Neuron (in vitro differentiated cells): ENCODE results near the gene TEX26.
"Not testable (repeated sequence)": the region's sequence is repeated elsewhere in the genome, so short reads cannot be mapped to it uniquely, and the experiment has no call there.

ENCODE experiments used
- H2AFZ ChIP-seq: one replicate; pipeline ENCODE4 v1.6.1; 2013; ENCODE audit warnings: low read depth, mild to moderate bottlenecking, inconsistent platforms, low read length, moderate library complexity
- H3K27me3 ChIP-seq: one replicate; pipeline ENCODE4 v1.6.1; 2013; ENCODE audit warnings: low read length; ENCODE audit not compliant: insufficient read depth
- H3K36me3 ChIP-seq: one replicate; pipeline ENCODE4 v1.6.1; 2013; ENCODE audit warnings: low read length; ENCODE audit not compliant: insufficient read depth
- H3K4me1 ChIP-seq: one replicate; pipeline ENCODE4 v1.6.1; 2013; ENCODE audit warnings: low read length; ENCODE audit not compliant: insufficient read depth
- H3K4me3 ChIP-seq: 2 replicates; pipeline ENCODE4 v1.5.1; 2013; ENCODE audit warnings: mild to moderate bottlenecking, low read length, moderate library complexity
- H3K9me3 ChIP-seq: one replicate; pipeline ENCODE4 v1.6.1; 2013; ENCODE audit warnings: low read length

The TEX26 gene

GRCh38 chr13:30927188-30927587 is 5.3 kb upstream of the TEX26 start:
- not testable (repeated sequence) for H3K36me3 ChIP-seq, H3K4me1 ChIP-seq, H2AFZ ChIP-seq, H3K27me3 ChIP-seq, H3K9me3 ChIP-seq, H3K4me3 ChIP-seq

GRCh38 chr13:30927595-30927994 is 4.9 kb upstream of the TEX26 start:
- Histone ChIP-seq H3K36me3 (no peaks in the 10 kb centered on the region), H2AFZ (no peak overlapping the region), H3K27me3 (peaks cover 2% of the 10 kb centered on the region), H3K4me3 (no peak overlapping the region), H3K4me1 (peaks cover under 1% of the 10 kb centered on the region), H3K9me3 (no peaks in the 10 kb centered on the region)

GRCh38 chr13:30928978-30929377 is 3.5 kb upstream of the TEX26 start:
- Histone ChIP-seq H2AFZ (no peak overlapping the region), H3K36me3 (no peaks in the 10 kb centered on the region), H3K9me3 (no peaks in the 10 kb centered on the region), H3K4me1 (peaks cover 5% of the 10 kb centered on the region), H3K27me3 (peaks cover 2% of the 10 kb centered on the region), H3K4me3 (no peak overlapping the region)

- Histone ChIP-seq H3K4me1 (peaks cover 9% of the 10 kb centered on the region), H3K4me3 (no peak overlapping the region), H3K36me3 (no peaks in the 10 kb centered on the region), H3K9me3 (no peaks in the 10 kb centered on the region), H2AFZ (no peak overlapping the region), H3K27me3 (peaks cover 2% of the 10 kb centered on the region)
Measured at GRCh38 chr13:30933354-30933670, 856 bp downstream of the TEX26 start.

GRCh38 chr13:30934381-30934780 is 1.9 kb downstream of the TEX26 start:
- Histone ChIP-seq H2AFZ (no peak overlapping the region), H3K9me3 (no peaks in the 10 kb centered on the region), H3K4me3 (no peak overlapping the region), H3K36me3 (no peaks in the 10 kb centered on the region), H3K4me1 (peaks cover 9% of the 10 kb centered on the region), H3K27me3 (peaks cover 2% of the 10 kb centered on the region)

GRCh38 chr13:30934803-30935202 is 2.3 kb downstream of the TEX26 start:
- Histone ChIP-seq H3K27me3 (peaks cover 2% of the 10 kb centered on the region), H3K9me3 (no peaks in the 10 kb centered on the region), H2AFZ (no peak overlapping the region), H3K4me3 (no peak overlapping the region), H3K36me3 (no peaks in the 10 kb centered on the region), H3K4me1 (peaks cover 9% of the 10 kb centered on the region)

- peaks cover 9% of the 10 kb centered on the region for H3K4me1 ChIP-seq
- peaks cover under 1% of the 10 kb centered on the region for H3K27me3 ChIP-seq
- H3K4me3 ChIP-seq: no peak overlapping the region
- H3K36me3 ChIP-seq: no peaks in the 10 kb centered on the region
- no peak overlapping the region for H2AFZ ChIP-seq
- no peaks in the 10 kb centered on the region for H3K9me3 ChIP-seq
Measured at GRCh38 chr13:30936971-30937370, 4.5 kb downstream of the TEX26 start.

- no peaks in the 10 kb centered on the region for H3K27me3 ChIP-seq
- H3K36me3 ChIP-seq: no peaks in the 10 kb centered on the region
- H3K4me3 ChIP-seq: no peak overlapping the region
- H2AFZ ChIP-seq: no peak overlapping the region
- H3K9me3 ChIP-seq: no peaks in the 10 kb centered on the region
- no peaks in the 10 kb centered on the region for H3K4me1 ChIP-seq
Measured at GRCh38 chr13:30943881-30944280, 11.4 kb downstream of the TEX26 start.

- H2AFZ ChIP-seq: no peak overlapping the region
- H3K4me3 ChIP-seq: no peak overlapping the region
- no peaks in the 10 kb centered on the region for H3K27me3 ChIP-seq
- H3K4me1 ChIP-seq: no peaks in the 10 kb centered on the region
- H3K36me3 ChIP-seq: no peaks in the 10 kb centered on the region
- H3K9me3 ChIP-seq: no peaks in the 10 kb centered on the region
Measured at GRCh38 chr13:30957258-30957943, 24.9 kb downstream of the TEX26 start.

GRCh38 chr13:30959678-30960077 is 27.2 kb downstream of the TEX26 start:
- Histone ChIP-seq H3K4me1 (peaks cover 2% of the 10 kb centered on the region), H3K9me3 (no peaks in the 10 kb centered on the region), H2AFZ (no peak overlapping the region), H3K4me3 (no peak overlapping the region), H3K27me3 (no peaks in the 10 kb centered on the region), H3K36me3 (no peaks in the 10 kb centered on the region)

- peaks cover 6% of the 10 kb centered on the region for H3K4me1 ChIP-seq
- no peak overlapping the region for H2AFZ ChIP-seq
Measured at GRCh38 chr13:30963791-30964190, 31.3 kb downstream of the TEX26 start.

GRCh38 chr13:30965380-30965779 is 32.9 kb downstream of the TEX26 start:
- Histone ChIP-seq H2AFZ (no peak overlapping the region), H3K4me1 (peaks cover 19% of the 10 kb centered on the region), H3K9me3 (no peaks in the 10 kb centered on the region), H3K36me3 (no peaks in the 10 kb centered on the region), H3K4me3 (no peak overlapping the region), H3K27me3 (no peaks in the 10 kb centered on the region)

More at GRCh38 chr13:30963791-30964190, 31.3 kb downstream of the TEX26 start:
- Histone ChIP-seq H3K27me3 (no peaks in the 10 kb centered on the region), H3K36me3 (no peaks in the 10 kb centered on the region), H3K4me3 (no peak overlapping the region), H3K9me3 (no peaks in the 10 kb centered on the region)

GRCh38 chr13:30966101-30966500 is 33.6 kb downstream of the TEX26 start:
- peaks cover 19% of the 10 kb centered on the region for H3K4me1 ChIP-seq
- no peak overlapping the region for H3K4me3 ChIP-seq
- no peak overlapping the region for H2AFZ ChIP-seq
- no peaks in the 10 kb centered on the region for H3K36me3 ChIP-seq
- H3K9me3 ChIP-seq: no peaks in the 10 kb centered on the region
- H3K27me3 ChIP-seq: no peaks in the 10 kb centered on the region

- H3K4me1 ChIP-seq: peaks cover 18% of the 10 kb centered on the region
- no peak overlapping the region for H3K4me3 ChIP-seq
- H3K9me3 ChIP-seq: no peaks in the 10 kb centered on the region
- no peaks in the 10 kb centered on the region for H3K36me3 ChIP-seq
- H3K27me3 ChIP-seq: no peaks in the 10 kb centered on the region
- H2AFZ ChIP-seq: no peak overlapping the region
Measured at GRCh38 chr13:30968846-30969245, 36.4 kb downstream of the TEX26 start.
